GM13977 (cell line): ENCODE measurements around the gene PGS1.
"Not testable (repeated sequence)": the region's sequence is repeated elsewhere in the genome, so short reads cannot be mapped to it uniquely, and the experiment has no call there.

ENCODE experiments used
- DNase-seq: peaks from one replicate; pipeline ENCODE4 v3.0.0; 2012; ENCODE audit warnings: low spot score
- CTCF ChIP-seq: IDR thresholded peaks from 2 replicates; pipeline ENCODE4 v1.5.1; 2012; ENCODE audit warnings: mild to moderate bottlenecking, control low read depth; ENCODE audit not compliant: insufficient read depth; ENCODE audit errors: extremely low read depth, missing control alignments
- in situ Hi-C: fragments of 300-500 bp; cut with MboI; formaldehyde crosslinking; loops from one replicate; pipeline ENCODE4 v1.12.0; 2022; ENCODE audit warnings: low sequenced_read_pairs, low pct_unique_long_range_greater_than_20kb, mixed read lengths, inconsistent platforms; ENCODE audit not compliant: unreplicated experiment

The PGS1 gene

GRCh38 chr17:78378225-78379130, at the start of gene PGS1:
Gene PGS1, plus strand, starts transcription at chr17:78378649. Its CDS starts 17 bp downstream, at chr17:78378666.
- peak; percentile 90 for DNase-seq
- TF ChIP-seq CTCF, result no peak
- in situ Hi-C loops, result no loop called here

GRCh38 chr17:78329263-78330059, 49.0 kb upstream of the PGS1 start:
- no peak for DNase-seq
- TF ChIP-seq CTCF, result no peak
- in situ Hi-C loops, result no loop called here

GRCh38 chr17:78330570-78331224, 47.8 kb upstream of the PGS1 start:
- DNase-seq, result no peak
- in situ Hi-C loops, result no loop called here
- no peak for TF ChIP-seq CTCF

- DNase-seq, in situ Hi-C loops: not testable (repeated sequence)
These were observed 47.1 kb upstream of the PGS1 start for GRCh38 chr17:78331355-78331754.

- no peak for TF ChIP-seq CTCF
- DNase-seq, result no peak
- in situ Hi-C loops, result no loop called here
These were observed 45.5 kb upstream of the PGS1 start for GRCh38 chr17:78332991-78333390.

- in situ Hi-C loops, result no loop called here
- no peak for TF ChIP-seq CTCF
- no peak for DNase-seq
These were observed 43.2 kb upstream of the PGS1 start for GRCh38 chr17:78335209-78335608.
